Neuronal stem cell (in vitro differentiated cells): ENCODE data around the gene SH3YL1. TPM values are rescaled to one million over a fixed set of nuclear protein-coding genes. Genes with fewer than 3 reads are reported as not detected.

Experiments used
- DNase-seq: peaks from one replicate; pipeline ENCODE4 v3.0.0-alpha.2; 2013; ENCODE audit warnings: low spot score
- H2AFZ ChIP-seq: one replicate; pipeline ENCODE4 v1.6.1; 2013; ENCODE audit warnings: mild to moderate bottlenecking, low read length, inconsistent platforms
- H2AK5ac ChIP-seq: 2 replicates; pipeline ENCODE4 v1.6.1; 2013; ENCODE audit warnings: low read depth, mild to moderate bottlenecking, inconsistent platforms, low read length, moderate library complexity, mixed read lengths
- H2BK120ac ChIP-seq: 2 replicates; pipeline ENCODE4 v1.6.1; 2013; ENCODE audit warnings: low read depth, mild to moderate bottlenecking, inconsistent platforms, low read length, moderate library complexity, mixed read lengths
- H2BK12ac ChIP-seq: one replicate; pipeline ENCODE4 v1.6.1; 2013; ENCODE audit warnings: low read length, inconsistent platforms
- H2BK15ac ChIP-seq: 2 replicates; pipeline ENCODE4 v1.6.1; 2013; ENCODE audit warnings: mild to moderate bottlenecking, low read length, inconsistent platforms, mixed read lengths
- H2BK5ac ChIP-seq: one replicate; pipeline ENCODE4 v1.6.1; 2013; ENCODE audit warnings: inconsistent platforms, mild to moderate bottlenecking, low read length, moderate library complexity
- H3K14ac ChIP-seq: one replicate; pipeline ENCODE4 v1.6.1; 2013; ENCODE audit warnings: low read length, inconsistent platforms
- H3K18ac ChIP-seq: 2 replicates; pipeline ENCODE4 v1.6.1; 2013; ENCODE audit warnings: low read length, inconsistent platforms
- H3K23ac ChIP-seq: 2 replicates; pipeline ENCODE4 v1.6.1; 2013; ENCODE audit warnings: low read depth, mild to moderate bottlenecking, mixed read lengths, low read length, inconsistent platforms; ENCODE audit not compliant: poor library complexity
- H3K27ac ChIP-seq: replicated peaks from 3 replicates; pipeline ENCODE4 v1.5.1; 2013; ENCODE audit warnings: low read length, inconsistent platforms
- H3K27me3 ChIP-seq, 3 experiments: 2 replicates each; pipeline ENCODE4 v1.6.1; 2013; ENCODE audit warnings: low read length in 3 of 3, mild to moderate bottlenecking in 2 of 3, inconsistent platforms in 1 of 3, low read depth in 1 of 3, mixed read lengths in 1 of 3, moderate library complexity in 1 of 3; ENCODE audit not compliant: control insufficient read depth in 3 of 3, insufficient read depth in 3 of 3
- H3K36me3 ChIP-seq, 2 donors: replicated peaks in 1 of 2; 2 replicates each; pipeline ENCODE4 v1.6.1; 2013; ENCODE audit warnings: low read length in 2 of 2; ENCODE audit not compliant: control insufficient read depth in 2 of 2, insufficient read depth in 2 of 2
- H3K4ac ChIP-seq: 2 replicates; pipeline ENCODE4 v1.6.1; 2013; ENCODE audit warnings: inconsistent platforms, mild to moderate bottlenecking, low read length, moderate library complexity
- H3K4me1 ChIP-seq, 2 donors: 1 replicate in 1 of 2; 2 replicates in 1 of 2; pipeline ENCODE4 v1.6.1; 2013; ENCODE audit warnings: low read length in 2 of 2, low read depth in 1 of 2; ENCODE audit not compliant: control insufficient read depth in 2 of 2, insufficient read depth in 1 of 2
- H3K4me2 ChIP-seq: one replicate; pipeline ENCODE4 v1.6.1; 2013; ENCODE audit warnings: mild to moderate bottlenecking, low read length, inconsistent platforms; ENCODE audit not compliant: insufficient read depth, poor library complexity, severe bottlenecking
- H3K4me3 ChIP-seq, 2 donors: 2 replicates each; pipeline ENCODE4 v1.5.1; 2013; ENCODE audit warnings: low read length in 2 of 2, mild to moderate bottlenecking in 2 of 2, inconsistent platforms in 1 of 2, moderate library complexity in 1 of 2
- H3K79me1 ChIP-seq: one replicate; pipeline ENCODE4 v1.6.1; 2013; ENCODE audit warnings: low read depth, mild to moderate bottlenecking, inconsistent platforms, low read length, moderate library complexity
- H3K9ac ChIP-seq: one replicate; pipeline ENCODE4 v1.6.1; 2013; ENCODE audit warnings: mild to moderate bottlenecking, low read depth, low read length, inconsistent platforms; ENCODE audit not compliant: poor library complexity
- H3K9me3 ChIP-seq, 2 donors: replicated peaks in 1 of 2; 2 replicates each; pipeline versions ENCODE3 to v1.6.1; 2013; ENCODE audit warnings: low read length in 2 of 2, mild to moderate bottlenecking in 2 of 2, inconsistent platforms in 1 of 2, low read depth in 1 of 2, mixed read lengths in 1 of 2, moderate library complexity in 1 of 2; ENCODE audit not compliant: control insufficient read depth in 2 of 2, insufficient read depth in 1 of 2
- H4K8ac ChIP-seq: one replicate; pipeline ENCODE4 v1.6.1; 2013; ENCODE audit warnings: low read depth, mild to moderate bottlenecking, inconsistent platforms, low read length, moderate library complexity
- H4K91ac ChIP-seq: one replicate; pipeline ENCODE4 v1.6.1; 2013; ENCODE audit warnings: low read length, low read depth, mild to moderate bottlenecking, inconsistent platforms; ENCODE audit not compliant: poor library complexity
- WGBS, 2 donors: extraction: QIAGEN DNeasy Blood & Tissue Kit; methylation state at CpG; one replicate each; pipeline ENCODE4 v1.1.7; 2013; ENCODE audit warnings: missing lambda C conversion rate in 2 of 2, mixed read lengths in 1 of 2; ENCODE audit not compliant: insufficient read length in 2 of 2, insufficient replicate concordance in 1 of 2; ENCODE audit errors: extremely low coverage in 2 of 2; 5-methylcytosine and 5-hydroxymethylcytosine counted together
- polyA plus RNA-seq, 2 experiments: library from polyadenylated mRNA; stranded (reverse); fragments of 200-250 nt; gene quantifications; one replicate each; pipeline ENCODE4 v1.2.3, GENCODE V29; 2013

The SH3YL1 gene, protein sequence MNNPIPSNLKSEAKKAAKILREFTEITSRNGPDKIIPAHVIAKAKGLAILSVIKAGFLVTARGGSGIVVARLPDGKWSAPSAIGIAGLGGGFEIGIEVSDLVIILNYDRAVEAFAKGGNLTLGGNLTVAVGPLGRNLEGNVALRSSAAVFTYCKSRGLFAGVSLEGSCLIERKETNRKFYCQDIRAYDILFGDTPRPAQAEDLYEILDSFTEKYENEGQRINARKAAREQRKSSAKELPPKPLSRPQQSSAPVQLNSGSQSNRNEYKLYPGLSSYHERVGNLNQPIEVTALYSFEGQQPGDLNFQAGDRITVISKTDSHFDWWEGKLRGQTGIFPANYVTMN
- polyA plus RNA-seq (2013, experiment 1 of 2): 15.9 TPM
- polyA plus RNA-seq (2013, experiment 2 of 2): 15.8 TPM

DNA sequence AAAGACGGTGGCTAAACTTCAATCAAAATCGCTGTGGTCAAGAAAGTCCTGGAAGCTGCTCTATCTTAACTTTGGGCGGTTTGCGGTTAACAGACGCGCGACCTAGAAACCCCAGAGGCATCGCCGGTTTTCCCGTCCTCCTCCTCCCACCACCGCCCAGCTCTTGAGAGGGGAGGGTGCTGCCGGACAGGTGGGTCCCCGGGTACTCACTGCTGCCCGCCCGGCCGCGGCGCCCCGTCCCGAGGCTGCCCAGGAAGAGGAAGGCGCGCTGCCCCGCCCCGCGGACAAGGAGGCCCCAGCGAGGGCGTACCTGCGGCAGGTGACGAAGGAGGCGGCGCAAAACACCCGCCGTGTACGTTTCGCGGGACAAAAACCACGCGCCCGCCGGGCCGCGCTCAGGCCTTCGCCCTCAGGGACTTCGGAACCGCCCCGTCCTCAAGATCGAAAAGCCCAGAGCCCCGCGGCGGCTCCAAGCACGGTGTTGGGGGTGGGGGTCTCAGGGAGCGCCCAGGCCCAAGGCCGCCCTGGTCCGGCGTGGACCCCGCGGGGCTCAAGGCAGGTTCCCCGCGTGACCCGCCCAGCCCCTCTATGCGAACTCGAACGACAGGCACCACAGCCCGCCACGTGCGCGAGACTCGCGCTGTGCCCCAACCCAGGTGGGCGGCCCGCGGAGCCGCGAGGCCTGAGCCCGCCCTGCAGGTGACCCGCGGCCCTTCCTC lies at the start of gene SH3YL1:
Gene SH3YL1 (minus strand): TSS at position 259 of the 719 bp plus-strand sequence. CDS start 48 bp downstream, at position 211.
- peak within 1 kb of the TSS; percentile 91 for H2AFZ ChIP-seq
- no peak within 1 kb of the TSS for H2BK120ac ChIP-seq
- WGBS, 2 donors: no CpG with 5 or more reads among the region's 77 CpGs
- peak within 1 kb of the TSS; percentile 96 for H2BK5ac ChIP-seq
- peak within 1 kb of the TSS; percentile 91 for H3K4me2 ChIP-seq
- no peak within 1 kb of the TSS for H3K4ac ChIP-seq
- peak within 1 kb of the TSS; percentile 89 to 95 for H3K4me3 ChIP-seq
- H3K4me1 ChIP-seq: peaks cover 8% of the 10 kb centered on the region in 2 donors
- H2BK15ac ChIP-seq: peak within 1 kb of the TSS; percentile 57
- no peak within 1 kb of the TSS for H2BK12ac ChIP-seq
- no peak for DNase-seq
- H3K27me3 ChIP-seq: peaks cover 0 to 15% (median 13%) of the 10 kb centered on the region in 3 experiments
- peak within 1 kb of the TSS; percentile 90 for H3K23ac ChIP-seq
- peaks cover 13 to 41% of the 10 kb centered on the region in 2 donors for H3K9me3 ChIP-seq
- H3K79me1 ChIP-seq: peaks cover 3% of the 10 kb centered on the region
- H4K8ac ChIP-seq: peak within 1 kb of the TSS; percentile 30
- H4K91ac ChIP-seq: no peak within 1 kb of the TSS
- peak within 1 kb of the TSS; percentile 99 for H3K18ac ChIP-seq
- peak within 1 kb of the TSS; percentile 88 for H2AK5ac ChIP-seq
- H3K36me3 ChIP-seq: peaks cover 2 to 70% of the 10 kb centered on the region in 2 donors
- peak within 1 kb of the TSS; percentile 87 for H3K14ac ChIP-seq
- peak within 1 kb of the TSS; percentile 98 for H3K9ac ChIP-seq
- no peak within 1 kb of the TSS for H3K27ac ChIP-seq

DNA sequence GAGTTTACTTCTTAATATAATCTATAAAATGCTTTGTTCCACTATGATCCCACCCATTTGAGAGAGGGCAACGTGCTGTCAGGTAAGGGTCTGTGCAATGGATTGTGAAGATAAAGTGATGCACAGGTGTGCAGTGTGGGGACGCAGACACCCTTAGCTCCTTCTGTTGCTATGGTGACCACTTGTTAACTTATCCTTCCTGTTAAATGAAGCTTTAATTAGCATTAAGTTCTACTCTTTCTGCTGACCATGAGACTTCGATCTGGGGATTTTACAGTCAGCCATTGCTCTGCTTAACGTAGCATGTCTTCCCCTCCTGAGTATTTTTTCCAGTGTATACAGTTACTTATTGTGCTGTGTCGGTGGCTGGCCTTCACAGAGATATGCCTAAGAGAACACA lies 47.2 kb upstream of the SH3YL1 start:
- H2AFZ ChIP-seq: no peak overlapping the region
- no peak overlapping the region for H2BK120ac ChIP-seq
- H3K9ac ChIP-seq: no peak overlapping the region
- no peak overlapping the region for H3K23ac ChIP-seq
- H3K36me3 ChIP-seq: no peaks in the 10 kb centered on the region
- no peak overlapping the region for H3K18ac ChIP-seq
- no peaks in the 10 kb centered on the region for H3K9me3 ChIP-seq
- H2BK5ac ChIP-seq: no peak overlapping the region
- H3K27ac ChIP-seq: no peak overlapping the region
- H3K79me1 ChIP-seq: no peaks in the 10 kb centered on the region
- no peaks in the 10 kb centered on the region for H3K27me3 ChIP-seq
- H3K4me3 ChIP-seq: no peak overlapping the region
- no CpG with 5 or more reads among the region's 5 CpGs for WGBS, 2 donors
- H2BK15ac ChIP-seq: no peak overlapping the region
- no peak for DNase-seq
- no peak overlapping the region for H4K91ac ChIP-seq
- no peak overlapping the region for H3K14ac ChIP-seq
- no peak overlapping the region for H2AK5ac ChIP-seq
- no peak overlapping the region for H3K4me2 ChIP-seq
- no peak overlapping the region for H2BK12ac ChIP-seq
- H3K4ac ChIP-seq: no peak overlapping the region
- H3K4me1 ChIP-seq: peaks cover 29 to 40% of the 10 kb centered on the region in 2 donors
- H4K8ac ChIP-seq: no peak overlapping the region

DNA sequence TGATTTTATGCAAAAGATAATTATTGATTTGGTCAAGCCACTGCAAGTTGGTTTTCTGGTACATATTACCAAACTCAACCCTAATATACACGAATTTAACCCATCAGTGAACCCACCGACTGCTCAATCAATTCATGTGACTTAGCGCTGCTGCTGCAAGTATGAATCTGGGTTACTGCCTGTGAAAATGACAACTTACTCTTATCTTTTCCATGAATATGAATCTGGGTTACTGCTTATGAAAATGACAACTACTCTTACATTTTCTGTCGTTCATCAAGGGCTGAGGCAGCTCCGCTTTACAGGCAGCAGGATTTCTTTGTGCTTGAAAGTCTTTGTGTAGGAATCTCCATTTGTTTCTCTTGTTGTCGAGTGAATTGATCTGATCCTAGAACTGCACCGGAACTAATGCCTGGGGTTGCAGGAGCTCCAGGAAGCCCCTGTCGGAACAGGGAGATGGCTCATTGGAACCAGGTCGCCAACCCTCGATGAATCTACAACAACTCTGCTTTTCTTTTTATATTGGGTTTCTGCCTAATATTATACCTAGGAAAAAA lies 46.2 kb upstream of the SH3YL1 start:
- no peak overlapping the region for H3K4me3 ChIP-seq
- no peak overlapping the region for H2BK12ac ChIP-seq
- H3K9ac ChIP-seq: no peak overlapping the region
- H3K36me3 ChIP-seq: no peaks in the 10 kb centered on the region
- no peaks in the 10 kb centered on the region for H3K9me3 ChIP-seq
- no peak overlapping the region for H3K14ac ChIP-seq
- peak overlapping the region; percentile 72 for H2AFZ ChIP-seq
- no peak for DNase-seq
- H3K27me3 ChIP-seq: no peaks in the 10 kb centered on the region
- peaks cover 24 to 37% of the 10 kb centered on the region in 2 donors for H3K4me1 ChIP-seq
- H2AK5ac ChIP-seq: no peak overlapping the region
- no peak overlapping the region for H3K18ac ChIP-seq
- H2BK5ac ChIP-seq: no peak overlapping the region
- no peak overlapping the region for H3K4ac ChIP-seq
- H3K23ac ChIP-seq: no peak overlapping the region
- H2BK120ac ChIP-seq: no peak overlapping the region
- no peaks in the 10 kb centered on the region for H3K79me1 ChIP-seq
- H4K8ac ChIP-seq: no peak overlapping the region
- no peak overlapping the region for H3K27ac ChIP-seq
- no peak overlapping the region for H3K4me2 ChIP-seq
- no peak overlapping the region for H4K91ac ChIP-seq
- WGBS, 2 donors: no CpG with 5 or more reads among the region's 10 CpGs
- H2BK15ac ChIP-seq: no peak overlapping the region
